ENCODE measurements around the gene CYP2A13.

DNA sequence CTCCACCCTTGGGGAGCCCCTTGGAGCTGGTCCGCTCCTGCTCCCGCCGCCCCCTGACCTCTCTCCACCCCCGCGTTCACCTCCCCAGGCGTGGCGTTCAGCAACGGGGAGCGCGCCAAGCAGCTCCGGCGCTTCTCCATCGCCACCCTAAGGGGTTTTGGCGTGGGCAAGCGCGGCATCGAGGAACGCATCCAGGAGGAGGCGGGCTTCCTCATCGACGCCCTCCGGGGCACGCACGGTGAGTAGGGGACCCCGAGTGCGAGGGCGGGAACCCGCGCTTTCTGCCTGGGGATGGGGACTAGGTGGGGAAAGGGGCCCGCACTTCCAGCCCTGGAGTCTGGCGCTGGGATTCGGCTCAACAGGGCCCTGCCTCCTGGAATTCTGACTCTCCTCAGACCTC is 1.7 kb downstream of the CYP2A13 start:
- TF ChIP-seq, protein P1, sequence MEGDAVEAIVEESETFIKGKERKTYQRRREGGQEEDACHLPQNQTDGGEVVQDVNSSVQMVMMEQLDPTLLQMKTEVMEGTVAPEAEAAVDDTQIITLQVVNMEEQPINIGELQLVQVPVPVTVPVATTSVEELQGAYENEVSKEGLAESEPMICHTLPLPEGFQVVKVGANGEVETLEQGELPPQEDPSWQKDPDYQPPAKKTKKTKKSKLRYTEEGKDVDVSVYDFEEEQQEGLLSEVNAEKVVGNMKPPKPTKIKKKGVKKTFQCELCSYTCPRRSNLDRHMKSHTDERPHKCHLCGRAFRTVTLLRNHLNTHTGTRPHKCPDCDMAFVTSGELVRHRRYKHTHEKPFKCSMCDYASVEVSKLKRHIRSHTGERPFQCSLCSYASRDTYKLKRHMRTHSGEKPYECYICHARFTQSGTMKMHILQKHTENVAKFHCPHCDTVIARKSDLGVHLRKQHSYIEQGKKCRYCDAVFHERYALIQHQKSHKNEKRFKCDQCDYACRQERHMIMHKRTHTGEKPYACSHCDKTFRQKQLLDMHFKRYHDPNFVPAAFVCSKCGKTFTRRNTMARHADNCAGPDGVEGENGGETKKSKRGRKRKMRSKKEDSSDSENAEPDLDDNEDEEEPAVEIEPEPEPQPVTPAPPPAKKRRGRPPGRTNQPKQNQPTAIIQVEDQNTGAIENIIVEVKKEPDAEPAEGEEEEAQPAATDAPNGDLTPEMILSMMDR (IDR thresholded peaks at IDR 0.05) = no peak
- TF ChIP-seq POLR2A (IDR thresholded peaks at IDR 0.05) = no peak
